SHP77 treated with DMSO at 0.1 percent for 48 hours (cell line): ENCODE measurements around the gene EFNB1.

ENCODE experiments used
- DNase-seq: peaks from one replicate; lab custom pipeline; 2025; lab: John Stamatoyannopoulos, UW

The EFNB1 gene

DNA sequence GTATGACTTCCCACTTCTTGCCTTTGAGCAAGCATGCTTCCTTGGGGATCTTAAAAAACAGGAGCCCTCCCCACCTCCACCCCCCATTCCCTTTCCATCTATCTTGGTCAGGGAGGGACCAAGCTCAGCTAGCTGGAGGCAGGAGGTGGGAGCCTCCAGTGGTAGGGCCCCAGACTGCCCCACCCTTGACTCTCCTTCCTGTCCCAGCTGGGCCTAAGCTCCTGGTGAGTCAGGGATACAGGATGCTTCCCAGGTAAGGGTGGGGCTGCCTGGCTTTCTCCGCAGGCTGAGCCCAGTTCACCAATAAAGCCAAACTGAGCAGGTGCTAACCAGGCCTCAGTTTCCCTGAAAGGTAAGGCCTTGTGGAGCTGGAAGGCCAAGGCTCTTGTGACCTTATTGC, 15.2 kb downstream of the EFNB1 start:
- DNase-seq, result no peak

DNA sequence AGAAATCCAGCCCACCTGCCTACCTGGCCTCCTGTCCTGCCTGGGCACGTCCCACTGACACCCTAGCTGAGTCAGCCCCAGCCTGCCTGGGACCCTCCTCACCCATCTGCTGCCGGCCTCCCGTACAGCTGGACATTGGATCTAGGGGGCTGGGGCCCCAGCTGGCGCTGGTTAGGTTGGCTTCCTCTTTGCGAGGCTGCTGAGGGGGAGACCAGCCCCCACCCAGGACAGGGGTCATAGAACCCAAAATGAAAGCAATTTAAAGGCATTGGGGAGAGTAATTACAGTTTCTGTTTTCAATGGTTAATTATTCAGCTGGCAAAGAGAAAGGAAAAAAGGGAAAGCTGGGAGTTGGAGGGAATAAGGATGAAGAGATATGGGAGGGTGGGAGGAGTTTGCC, 15.8 kb downstream of the EFNB1 start:
- DNase-seq, result no peak

- no peak for DNase-seq
These were observed 17.7 kb downstream of the EFNB1 start for GRCh38 chrX:68846536-68846935.

- DNase-seq, result no peak
These were observed 18.4 kb downstream of the EFNB1 start for GRCh38 chrX:68847172-68847571.

GRCh38 chrX:68848189-68848940, 19.5 kb downstream of the EFNB1 start:
- no peak for DNase-seq

GRCh38 chrX:68851082-68851481, 22.3 kb downstream of the EFNB1 start:
- DNase-seq, result no peak

DNA sequence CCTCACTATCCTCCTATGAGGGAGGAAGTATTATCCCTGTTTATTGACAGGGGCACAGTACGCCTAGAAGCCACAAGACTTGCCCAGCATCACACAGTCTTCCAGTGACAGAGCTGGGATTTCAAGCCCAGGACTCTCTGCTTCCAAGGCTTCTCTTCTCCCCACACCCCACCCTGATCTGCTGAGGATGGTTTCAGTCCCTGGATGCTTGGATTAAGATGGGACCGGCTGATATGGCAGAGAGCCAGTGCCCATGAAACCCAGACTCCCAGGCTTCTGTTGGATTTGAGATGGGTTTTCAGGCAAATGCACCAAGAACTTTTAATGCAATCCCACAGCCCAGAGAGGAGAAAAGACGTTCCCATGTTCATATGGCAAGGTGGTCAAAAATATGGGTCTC, 23.2 kb downstream of the EFNB1 start:
- no peak for DNase-seq

GRCh38 chrX:68853665-68854251, 24.9 kb downstream of the EFNB1 start:
- no peak for DNase-seq

GRCh38 chrX:68865300-68865699, 36.5 kb downstream of the EFNB1 start:
- DNase-seq, result no peak

GRCh38 chrX:68865926-68866325, 37.1 kb downstream of the EFNB1 start:
- DNase-seq, result no peak

DNA sequence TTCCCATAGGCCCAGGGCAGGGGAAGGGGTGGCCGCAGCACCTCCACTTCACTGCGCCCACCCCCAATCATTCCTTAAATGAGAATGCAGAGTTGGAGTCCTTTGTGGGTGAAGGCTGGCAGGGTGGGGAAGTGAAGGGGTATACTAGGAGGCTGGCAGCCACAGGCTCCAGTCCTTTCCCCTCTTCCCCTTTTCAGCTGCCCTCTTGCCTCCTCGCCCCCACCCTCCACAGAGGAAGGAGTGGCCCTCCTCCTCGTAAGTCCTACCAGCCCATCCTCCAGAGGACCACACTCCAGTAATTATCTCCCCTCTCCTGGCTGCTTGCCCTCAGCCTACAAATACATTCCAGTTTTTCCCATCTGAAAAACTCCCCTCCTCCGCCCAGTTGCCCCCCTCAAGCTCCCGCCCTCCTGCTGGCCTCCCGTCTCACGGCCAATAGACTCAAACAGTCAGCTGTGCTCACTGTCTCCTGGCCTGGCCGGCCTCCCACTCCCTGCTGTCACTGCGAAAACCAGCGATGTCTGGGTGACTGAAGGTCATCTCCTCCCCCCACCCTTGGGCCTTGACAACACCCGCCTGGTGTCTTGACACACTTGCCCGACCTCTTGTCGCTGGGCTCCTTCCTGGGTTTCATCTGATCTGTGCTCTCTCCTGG, 38.8 kb downstream of the EFNB1 start:
- DNase-seq, result no peak

DNA sequence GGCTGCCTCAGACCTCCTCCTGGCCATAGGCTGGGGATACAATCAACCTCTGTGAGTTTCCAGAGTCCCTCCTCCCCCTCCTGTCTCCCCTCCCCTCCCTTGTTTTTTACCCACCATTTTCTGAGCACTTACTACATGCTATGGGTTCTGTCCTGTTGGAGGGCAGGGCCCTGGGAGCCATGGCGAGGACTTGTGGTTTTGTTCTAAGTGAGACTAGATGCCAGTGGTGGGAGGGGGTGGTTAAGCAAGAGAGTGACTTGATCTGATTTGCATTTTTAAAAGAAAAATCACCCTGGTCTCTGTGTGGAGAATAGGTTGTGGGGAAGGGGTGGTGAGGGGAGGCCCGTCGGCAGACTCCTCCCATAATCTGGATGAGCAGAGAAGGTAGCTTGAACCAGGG, 39.5 kb downstream of the EFNB1 start:
- no peak for DNase-seq

DNA sequence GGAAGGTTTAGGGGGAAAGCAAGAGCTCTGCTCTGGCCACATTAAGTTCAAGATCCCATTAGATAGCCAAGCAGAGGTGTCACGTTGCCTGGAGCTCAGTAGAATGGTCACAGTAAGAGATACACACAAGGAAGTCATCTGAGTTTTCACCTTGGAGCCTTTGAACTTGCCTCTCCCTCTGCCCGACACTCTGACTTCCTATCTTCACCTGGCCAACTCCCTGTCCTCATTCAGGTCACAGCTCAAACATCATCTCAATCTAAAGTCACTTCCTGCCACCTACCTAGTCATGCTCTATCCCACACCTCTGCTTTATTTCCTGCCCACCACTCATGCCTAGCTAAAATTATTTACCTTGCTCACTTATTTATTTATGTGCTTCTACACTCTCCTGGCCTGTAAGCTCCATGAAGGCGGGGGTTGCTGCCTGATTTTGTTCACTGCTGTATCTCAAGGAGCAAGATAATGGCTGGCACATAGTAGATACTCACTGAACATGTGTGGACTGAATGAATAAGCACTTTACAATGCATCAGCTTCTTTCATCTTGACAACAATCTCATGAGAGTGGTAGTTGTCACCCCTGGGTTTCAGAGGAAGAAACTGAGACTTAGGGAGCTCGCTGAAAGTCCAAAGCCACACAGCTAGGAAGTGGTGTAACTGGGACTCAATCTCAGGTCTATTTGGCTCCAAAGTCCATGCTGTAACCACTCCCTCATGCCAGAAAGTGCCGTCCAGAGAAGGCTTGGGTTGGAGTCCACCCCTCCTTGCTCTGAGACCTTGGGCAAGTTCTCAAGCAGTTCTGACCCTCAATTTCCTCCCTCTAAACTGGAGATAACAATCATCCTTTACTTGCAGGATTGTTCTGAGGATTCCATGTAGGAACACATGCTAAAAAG, 40.3 kb downstream of the EFNB1 start:
- DNase-seq, result no peak

DNA sequence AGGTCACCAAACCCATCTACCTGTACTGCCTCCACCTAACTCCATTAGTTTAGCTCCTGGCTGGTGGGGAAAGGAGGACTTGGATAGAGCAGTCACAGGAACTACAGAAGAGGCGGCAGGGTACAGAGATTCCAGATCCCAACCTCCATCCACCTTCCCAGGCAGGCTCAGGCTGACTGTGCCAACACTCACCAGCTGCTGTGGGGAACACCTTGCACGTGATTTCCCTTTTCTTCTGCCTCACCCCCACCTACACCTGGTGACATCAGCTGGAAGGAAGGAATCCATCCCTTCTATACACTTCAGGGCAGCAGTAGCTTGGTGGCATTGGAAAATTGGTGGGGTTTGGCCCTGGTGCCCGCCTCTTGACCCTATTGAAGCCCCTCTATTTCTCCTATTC, 41.5 kb downstream of the EFNB1 start:
- DNase-seq, result no peak

DNA sequence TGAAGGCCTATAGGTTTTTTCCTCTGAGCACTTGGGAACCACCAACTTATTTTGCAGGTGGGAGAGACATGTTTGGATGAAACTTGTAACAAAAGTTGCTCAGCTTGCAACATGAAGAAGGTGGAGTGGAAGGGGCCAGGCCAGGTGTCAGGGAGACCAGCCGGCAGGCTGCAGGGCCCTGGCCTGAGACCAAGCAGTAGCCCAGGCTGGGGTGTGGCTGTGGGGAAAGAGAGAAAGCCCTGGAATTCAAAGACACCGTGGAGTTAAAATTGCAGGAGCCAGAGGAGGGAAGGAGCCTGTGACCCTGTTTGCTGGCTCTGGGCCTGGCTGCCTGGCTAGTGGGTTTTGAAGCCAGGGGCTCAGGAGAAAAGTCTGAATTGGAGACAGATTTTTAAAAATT, 43.4 kb downstream of the EFNB1 start:
- no peak for DNase-seq

DNA sequence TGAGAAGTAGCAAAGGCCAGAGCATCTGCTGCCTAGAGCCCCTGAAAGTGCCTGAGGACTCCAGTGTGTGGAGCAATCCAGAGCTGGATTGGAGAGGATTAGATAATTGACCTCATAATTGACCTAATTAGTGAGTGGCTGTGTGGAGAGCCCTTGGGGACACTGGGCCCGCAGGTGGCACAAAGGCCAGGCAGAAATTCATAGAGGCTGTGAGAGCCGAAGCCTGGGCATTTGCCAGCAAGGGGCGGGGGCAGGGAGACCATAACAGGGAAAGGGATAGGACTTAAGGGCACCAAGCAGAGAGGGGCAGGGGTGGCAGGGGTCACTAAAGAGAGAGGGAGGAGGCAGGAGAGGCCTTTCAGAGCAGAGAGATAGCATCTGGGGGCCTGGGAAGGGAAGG, 45.3 kb downstream of the EFNB1 start:
- DNase-seq, result no peak

GRCh38 chrX:68876731-68877130, 47.9 kb downstream of the EFNB1 start:
- DNase-seq, result no peak

- DNase-seq, result no peak
These were observed 48.8 kb downstream of the EFNB1 start for GRCh38 chrX:68877606-68878005.

DNA sequence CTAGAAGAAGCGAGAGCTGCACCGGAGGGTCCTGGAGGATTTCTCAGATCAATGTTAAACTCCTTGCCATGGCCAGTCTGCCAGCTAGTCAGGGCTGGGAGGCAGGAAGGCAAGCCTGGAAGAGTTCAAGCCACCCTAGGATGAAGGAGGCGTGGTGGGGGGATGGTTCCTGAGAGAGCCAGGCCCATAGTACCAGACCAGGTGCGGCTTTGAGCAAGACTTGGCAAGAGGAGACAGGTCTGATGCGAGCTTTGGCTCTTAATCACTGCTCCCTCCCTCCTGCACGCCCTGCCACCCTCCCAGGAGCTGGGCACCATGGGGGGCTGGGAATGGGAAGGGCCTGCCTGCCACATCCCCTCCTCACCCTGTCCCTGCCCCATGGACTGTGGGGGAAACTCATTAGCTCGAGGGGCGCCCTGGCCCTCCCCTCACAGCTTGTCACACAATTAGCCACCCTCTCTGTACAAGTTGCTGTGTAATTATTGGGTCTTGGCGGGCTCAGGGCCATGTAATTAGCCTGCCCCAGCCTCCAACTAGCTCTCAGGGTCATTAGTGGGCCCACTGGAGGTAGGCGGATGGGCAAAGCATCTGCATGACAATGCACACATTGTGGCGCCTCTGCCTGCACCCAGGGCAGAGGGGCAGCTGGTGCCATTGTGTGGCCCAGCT, 50.3 kb downstream of the EFNB1 start:
- no peak for DNase-seq

GRCh38 chrX:68880846-68881552, 52.2 kb downstream of the EFNB1 start:
- no peak for DNase-seq

GRCh38 chrX:68881911-68882310, 53.1 kb downstream of the EFNB1 start:
- DNase-seq, result no peak
